Astrocyte (in vitro differentiated cells and primary cell): ENCODE measurements around the gene LCE3D. TPM values are rescaled to one million over a fixed set of nuclear protein-coding genes. Genes with fewer than 3 reads are reported as not detected.

Source experiments
- total RNA-seq: library from RNA; stranded (reverse); gene quantifications from 2 replicates; pipeline ENCODE4 v1.2.1, GENCODE V29; 2021

The LCE3D gene
- total RNA-seq, 1 donor from 2014 or later, result not detected

Other genes starting within 250 kb of the LCE3D start
- gene FLG2, start 220.5 kb downstream of the LCE3D start, total RNA-seq, result not detected in 2 replicates
- not detected in 2 replicates for gene CRNN, start 166.3 kb downstream of the LCE3D start, total RNA-seq
- not detected in 2 replicates for gene LCE5A, start 69.7 kb downstream of the LCE3D start, total RNA-seq
- not detected in 2 replicates for gene CRCT1, start 66.0 kb downstream of the LCE3D start, total RNA-seq
- gene LCE3E, start 13.7 kb downstream of the LCE3D start, total RNA-seq, result not detected in 2 replicates
- gene LCE3C, start 19.7 kb upstream of the LCE3D start, total RNA-seq, result not detected in 2 replicates
- not detected in 2 replicates for gene LCE3B, start 33.3 kb upstream of the LCE3D start, total RNA-seq
- not detected in 2 replicates for gene LCE3A, start 42.6 kb upstream of the LCE3D start, total RNA-seq
- not detected in 2 replicates for gene LCE2D, start 82.9 kb upstream of the LCE3D start, total RNA-seq
- not detected in 2 replicates for gene LCE2C, start 94.8 kb upstream of the LCE3D start, total RNA-seq
- not detected in 2 replicates for gene LCE2B, start 105.6 kb upstream of the LCE3D start, total RNA-seq
- gene LCE2A, start 117.8 kb upstream of the LCE3D start, total RNA-seq, result not detected in 2 replicates
- not detected in 2 replicates for gene LCE4A, start 127.6 kb upstream of the LCE3D start, total RNA-seq
- gene KPRP, start 177.5 kb upstream of the LCE3D start, total RNA-seq, result not detected in 2 replicates
- gene LCE1F, start 194.6 kb upstream of the LCE3D start, total RNA-seq, result not detected in 2 replicates
- gene LCE1E, start 205.7 kb upstream of the LCE3D start, total RNA-seq, result not detected in 2 replicates
- gene LCE1D, start 216.2 kb upstream of the LCE3D start, total RNA-seq, result not detected in 2 replicates
- gene LCE1C, start 226.1 kb upstream of the LCE3D start, total RNA-seq, result not detected in 2 replicates
- gene LCE1B, start 231.5 kb upstream of the LCE3D start, total RNA-seq, result not detected in 2 replicates
- gene LCE1A, start 247.0 kb upstream of the LCE3D start, total RNA-seq, result not detected in 2 replicates